GM03348 (cell line): ENCODE measurements around the gene ATP4B.
A peak's percentile ranks its signal among the peaks of the same experiment; 100 is the strongest.
"Not testable (repeated sequence)": the region's sequence is repeated elsewhere in the genome, so short reads cannot be mapped to it uniquely, and the experiment has no call there.

Experiments used
- DNase-seq: peaks from one replicate; pipeline ENCODE4 v3.0.0; 2012; ENCODE audit warnings: low spot score

The ATP4B gene

DNA sequence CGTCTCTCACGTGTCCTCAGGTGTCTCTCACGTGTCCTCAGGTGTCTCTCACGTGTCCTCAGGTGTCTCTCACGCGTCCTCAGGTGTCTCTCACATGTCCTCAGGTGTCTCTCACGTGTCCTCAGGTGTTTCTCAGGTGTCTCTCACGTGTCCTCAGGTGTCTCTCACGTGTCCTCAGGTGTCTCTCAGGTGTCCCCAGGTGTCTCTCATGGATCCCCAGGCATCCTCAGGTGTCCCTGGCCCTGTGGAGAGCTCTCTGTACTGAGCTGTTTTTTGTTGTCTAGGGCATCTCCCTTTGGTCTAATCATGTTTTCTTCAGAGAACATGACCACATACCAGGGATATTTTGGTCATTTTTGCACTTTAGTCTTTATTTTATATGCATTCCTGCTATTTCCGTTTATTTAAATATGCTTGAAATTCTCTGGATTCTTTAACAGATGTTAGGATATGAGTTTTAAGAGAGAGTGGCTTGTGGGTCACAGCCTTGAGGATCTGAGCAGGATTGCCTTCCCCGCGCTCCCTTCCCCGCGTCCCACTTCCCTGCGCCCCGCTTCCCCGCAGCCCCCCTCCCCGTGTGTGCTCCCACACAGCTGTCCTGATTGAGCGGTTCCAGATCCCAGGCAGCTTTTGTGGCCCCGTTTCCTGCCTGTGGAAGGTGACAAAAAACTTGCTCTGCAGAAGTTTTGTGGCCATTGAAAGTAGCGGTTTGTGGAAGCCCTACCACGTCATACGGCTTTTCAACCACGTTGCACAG lies 31.9 kb downstream of the ATP4B start:
- DNase-seq, result peak; percentile 53

DNA sequence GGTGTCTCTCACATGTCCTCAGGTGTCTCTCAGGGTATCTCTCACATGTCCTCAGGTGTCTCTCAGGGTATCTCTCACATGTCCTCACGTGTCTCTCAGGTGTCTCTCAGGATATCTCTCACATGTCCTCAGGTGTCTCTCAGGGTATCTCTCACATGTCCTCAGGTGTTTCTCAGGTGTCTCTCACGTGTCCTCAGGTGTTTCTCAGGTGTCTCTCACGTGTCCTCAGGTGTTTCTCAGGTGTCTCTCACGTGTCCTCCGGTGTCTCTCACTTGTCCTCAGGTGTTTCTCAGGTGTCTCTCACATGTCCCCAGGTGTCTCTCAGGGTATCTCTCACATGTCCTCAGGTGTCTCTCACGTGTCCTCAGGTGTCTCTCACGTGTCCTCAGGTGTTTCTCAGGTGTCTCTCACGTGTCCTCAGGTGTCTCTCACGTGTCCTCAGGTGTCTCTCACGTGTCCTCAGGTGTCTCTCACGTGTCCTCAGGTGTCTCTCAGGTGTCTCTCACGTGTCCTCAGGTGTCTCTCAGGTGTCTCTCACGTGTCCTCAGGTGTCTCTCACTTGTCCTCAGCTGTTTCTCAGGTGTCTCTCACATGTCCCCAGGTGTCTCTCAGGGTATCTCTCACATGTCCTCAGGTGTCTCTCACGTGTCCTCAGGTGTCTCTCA lies 33.2 kb downstream of the ATP4B start:
- DNase-seq, result not testable (repeated sequence)

DNA sequence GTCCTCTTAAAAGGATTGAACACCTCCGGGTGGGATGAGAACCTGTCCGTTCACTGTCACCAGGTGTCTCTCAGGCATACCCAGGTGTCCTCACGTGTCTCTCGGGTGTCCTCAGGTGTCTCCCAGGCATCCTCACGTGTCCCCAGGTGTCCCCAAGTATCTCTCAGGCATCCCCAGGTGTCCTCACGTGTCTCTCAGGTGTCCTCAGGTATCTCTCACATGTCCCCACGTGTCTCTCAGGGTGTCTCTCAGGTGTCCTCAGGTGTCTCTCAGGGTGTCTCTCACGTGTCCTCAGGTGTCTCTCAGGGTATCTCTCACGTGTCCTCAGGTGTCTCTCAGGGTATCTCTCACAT lies 33.8 kb downstream of the ATP4B start:
- DNase-seq, result no peak

DNA sequence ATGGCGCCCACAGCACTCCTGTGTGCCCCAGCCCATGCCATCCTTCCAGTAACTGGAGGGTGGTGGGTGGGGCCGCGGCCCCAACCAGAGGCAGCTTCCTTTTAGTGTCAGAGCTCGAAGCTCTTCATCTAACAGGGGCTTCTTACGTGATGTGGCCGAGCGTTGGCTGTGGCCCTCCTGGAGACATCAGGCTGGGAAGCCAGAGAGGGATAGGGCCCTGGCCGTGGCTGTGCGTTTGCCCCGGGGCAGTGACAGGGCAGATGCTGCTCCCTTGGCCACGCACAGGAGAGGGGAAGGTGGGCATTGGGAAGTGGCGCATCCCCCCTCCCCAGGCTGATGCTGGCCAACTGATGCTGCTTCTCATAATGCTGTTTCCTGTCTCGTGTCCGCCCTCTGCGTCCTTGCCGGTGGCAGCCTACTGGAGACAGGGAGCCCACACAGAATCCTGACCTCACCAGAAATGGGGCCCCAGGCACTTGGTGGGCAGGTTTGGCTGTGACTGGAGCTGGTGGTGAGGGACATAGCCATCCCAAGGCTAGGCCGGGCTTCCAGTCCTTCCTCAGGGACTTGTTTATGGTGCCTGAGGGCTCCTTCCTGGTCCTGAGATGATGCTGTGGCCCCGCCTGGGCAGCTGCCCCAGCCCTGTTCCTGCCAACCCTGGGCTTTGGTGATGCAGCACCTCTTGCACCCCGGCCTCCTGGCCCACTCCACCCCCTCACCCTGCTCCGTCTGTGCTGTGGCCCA lies 34.3 kb downstream of the ATP4B start:
- peak; percentile 55 for DNase-seq

DNA sequence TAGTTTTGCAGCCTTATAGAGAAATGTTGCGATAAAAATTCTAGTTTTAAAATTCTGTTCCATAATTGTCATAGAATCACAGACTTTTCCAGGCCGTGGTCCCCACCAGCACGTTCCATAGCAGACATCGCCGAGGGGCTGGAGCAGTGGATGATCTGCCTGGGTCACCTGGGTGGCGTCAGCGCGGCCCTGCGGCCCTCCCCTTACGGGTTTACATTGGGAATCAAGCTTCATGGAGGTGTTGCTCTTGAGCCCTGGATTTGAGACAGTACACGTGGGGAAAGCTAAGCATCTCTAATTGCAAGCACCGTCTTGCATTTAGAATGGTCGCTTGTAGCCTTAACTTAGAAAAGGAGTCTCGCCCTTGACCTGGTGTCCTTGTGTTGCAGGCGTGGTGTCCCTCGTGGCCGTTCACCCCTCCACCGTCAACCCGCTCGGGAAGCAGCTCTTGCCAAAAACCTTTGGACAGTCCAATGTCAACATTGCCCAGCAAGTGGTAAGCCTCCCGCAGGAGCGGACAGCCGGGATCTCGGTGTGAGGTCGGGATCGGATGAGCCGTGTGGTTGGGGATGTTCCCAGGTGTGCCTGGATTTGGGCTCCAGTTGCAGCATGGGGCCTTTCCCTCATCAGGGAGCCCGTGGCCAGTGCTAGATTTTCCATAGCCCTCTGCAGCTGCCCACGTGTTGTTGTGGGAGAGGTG lies 35.1 kb downstream of the ATP4B start:
- no peak for DNase-seq

DNA sequence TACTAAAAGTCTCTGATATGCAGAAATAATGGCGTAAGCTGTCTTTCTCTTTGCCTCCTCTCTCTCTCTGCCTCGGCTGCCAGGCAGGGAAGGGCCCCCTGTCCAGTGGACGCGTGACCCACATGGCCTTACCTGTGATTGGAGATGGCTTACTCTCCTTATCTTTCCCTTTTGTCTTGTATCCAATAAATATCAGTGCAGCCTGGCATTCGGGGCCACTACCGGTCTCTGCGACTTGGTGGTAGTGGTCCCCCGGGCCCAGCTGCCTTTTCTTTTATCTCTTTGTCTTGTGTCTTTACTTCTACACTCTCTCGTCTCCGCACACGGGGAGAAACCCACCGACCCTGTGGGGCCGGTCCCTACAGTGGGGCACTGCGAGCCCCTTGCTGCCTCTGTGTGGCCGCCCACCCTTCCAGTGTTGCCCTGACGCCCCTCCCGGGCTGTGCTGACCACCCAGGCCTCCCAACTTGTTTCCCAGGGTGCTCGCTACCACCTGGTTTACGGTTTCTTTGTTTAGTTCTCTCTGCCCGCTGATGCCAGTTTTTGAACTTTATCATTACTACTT lies 35.9 kb downstream of the ATP4B start:
- DNase-seq, result not testable (repeated sequence)

DNA sequence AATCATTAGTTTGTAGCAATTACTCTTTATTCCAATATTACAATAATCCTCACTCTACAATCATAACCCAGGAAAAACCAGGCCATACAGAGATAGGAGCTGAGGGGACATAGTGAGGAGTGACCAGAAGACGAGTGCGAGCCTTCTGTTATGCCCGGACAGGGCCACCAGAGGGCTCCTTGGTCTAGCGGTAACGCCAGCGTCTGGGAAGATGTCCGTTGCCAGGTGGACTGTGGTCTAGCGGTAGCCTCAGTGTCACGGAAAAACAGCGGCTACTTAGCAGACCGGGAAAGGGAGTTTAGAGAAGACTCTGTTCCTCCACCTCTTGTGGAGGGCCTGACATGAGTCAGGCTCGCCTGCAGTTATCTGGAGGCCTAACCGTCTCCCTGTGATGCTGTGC lies 36.5 kb downstream of the ATP4B start:
- not testable (repeated sequence) for DNase-seq

DNA sequence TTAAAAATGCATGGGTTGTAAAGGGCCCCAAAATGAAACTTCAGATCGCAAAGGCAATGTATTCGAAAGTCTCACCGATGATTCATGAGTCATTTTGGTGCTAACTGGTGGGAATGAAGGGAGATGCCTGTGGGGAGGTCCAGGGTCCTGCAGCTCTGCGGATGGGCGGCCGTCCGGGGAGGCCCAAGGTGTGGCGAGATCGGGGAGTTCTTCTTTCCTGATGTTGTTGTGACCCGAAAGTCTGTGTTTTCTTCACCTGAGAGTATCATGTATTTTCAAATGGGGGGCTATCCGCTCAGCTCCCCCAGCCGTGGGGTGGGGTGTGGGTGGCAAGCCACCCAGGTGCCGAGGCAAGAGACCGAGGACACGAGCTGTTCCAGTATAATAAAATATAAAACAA lies 37.0 kb downstream of the ATP4B start:
- DNase-seq, result no peak

DNA sequence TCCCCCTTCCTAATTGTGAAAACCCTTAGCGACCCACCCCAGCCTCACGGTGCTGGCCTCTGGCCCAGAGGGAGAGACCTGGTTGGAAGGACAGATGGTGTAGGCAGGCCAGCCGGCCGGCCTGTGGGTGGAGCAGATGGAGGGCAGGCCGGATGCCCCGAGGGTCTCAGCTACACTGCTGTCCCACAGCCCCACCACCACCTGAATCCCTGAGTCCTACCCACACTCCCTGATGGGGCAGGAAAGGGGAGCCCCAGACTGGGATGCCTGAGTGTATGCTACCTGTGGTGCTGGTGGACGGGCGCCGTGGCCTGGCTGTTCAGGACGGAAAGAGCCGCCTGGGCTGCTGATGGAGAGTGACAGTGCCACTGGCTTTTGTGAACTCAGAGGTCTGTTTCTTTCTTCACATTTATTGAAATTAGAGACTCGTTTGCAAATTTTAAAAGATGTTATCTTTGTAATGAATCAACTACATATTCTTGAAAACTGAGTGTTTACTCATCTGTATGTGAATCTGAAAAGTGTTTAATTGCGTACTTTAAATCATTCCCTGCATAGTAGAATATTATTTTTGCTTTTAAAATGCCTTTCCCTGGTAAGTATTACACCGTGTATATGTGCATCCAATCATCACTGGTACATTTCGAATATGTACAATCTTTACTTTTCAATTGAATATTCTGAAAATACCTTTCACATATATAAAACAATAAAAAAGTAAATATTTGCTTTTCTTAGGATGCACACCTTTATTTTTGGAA lies 37.8 kb downstream of the ATP4B start:
- no peak for DNase-seq

DNA sequence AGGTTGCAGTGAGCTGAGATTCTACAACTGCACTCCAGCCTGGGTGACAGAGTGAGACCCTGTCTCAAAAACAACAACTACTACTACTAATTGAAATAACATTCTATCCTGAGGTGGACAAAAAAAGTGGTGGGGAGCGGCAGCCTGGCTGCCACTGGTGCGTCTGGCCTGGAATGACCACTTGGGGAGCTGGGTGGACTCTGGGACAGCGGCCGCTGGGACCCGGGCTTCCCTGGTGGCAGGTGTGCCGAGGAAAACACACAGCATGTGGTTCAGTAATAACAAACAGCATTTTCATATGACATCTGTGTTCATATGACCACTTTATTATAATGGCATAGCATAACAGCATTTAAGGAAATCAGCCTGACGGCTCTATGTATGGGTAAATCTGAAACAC lies 39.5 kb downstream of the ATP4B start:
- no peak for DNase-seq

DNA sequence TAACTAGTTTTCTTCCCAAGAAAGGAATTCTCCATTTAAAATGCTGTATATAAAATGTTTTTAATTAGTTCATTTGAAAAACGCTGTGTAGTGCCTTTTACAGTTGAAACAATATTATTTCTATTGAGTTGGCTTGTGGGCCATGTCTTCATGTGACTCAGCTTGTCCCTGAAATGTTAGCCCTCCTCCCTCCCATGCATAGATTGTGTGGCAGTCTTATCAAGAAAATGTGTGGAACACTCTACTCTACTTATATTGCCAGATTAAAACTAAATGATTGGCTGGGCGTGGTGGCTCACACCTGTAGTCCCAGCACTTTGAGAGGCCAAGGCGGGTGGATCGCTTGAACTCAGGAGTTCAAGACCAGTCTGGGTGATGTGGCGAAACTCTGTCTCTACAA lies 40.0 kb downstream of the ATP4B start:
- no peak for DNase-seq

DNA sequence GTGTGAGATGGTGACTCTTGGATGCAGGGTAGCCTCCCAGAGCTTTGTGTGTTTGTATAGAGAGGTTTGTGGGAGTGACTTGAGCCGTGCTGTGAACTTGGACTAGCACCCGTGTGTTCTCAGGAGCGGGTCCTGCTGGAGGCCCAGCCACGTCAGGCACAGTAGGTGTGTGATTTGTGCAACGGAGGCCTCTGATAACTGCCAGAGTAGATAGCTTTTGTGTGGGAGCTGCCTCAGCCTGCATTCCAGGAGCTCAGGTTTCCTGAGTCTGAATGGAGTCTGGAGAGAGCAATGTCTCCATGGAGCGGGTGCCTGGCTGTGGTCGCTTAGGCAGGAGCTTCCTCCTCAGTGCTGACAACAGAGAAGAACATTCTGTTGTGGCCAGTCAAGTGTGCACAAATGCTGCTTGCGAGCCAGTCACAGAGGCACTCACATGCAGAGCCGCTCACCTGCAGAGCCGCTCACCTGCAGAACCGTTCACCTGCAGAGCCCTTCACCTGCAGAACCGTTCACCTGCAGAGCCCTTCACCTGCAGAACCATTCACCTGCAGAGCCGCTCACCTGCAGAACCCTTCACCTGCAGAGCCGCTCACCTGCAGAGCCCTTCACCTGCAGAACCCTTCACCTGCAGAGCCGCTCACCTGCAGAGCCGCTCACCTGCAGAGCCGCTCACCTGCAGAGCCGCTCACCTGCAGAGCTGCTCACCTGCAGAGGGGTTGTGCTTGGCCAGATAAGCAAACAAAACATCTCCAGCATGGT lies 40.8 kb downstream of the ATP4B start:
- no peak for DNase-seq

DNA sequence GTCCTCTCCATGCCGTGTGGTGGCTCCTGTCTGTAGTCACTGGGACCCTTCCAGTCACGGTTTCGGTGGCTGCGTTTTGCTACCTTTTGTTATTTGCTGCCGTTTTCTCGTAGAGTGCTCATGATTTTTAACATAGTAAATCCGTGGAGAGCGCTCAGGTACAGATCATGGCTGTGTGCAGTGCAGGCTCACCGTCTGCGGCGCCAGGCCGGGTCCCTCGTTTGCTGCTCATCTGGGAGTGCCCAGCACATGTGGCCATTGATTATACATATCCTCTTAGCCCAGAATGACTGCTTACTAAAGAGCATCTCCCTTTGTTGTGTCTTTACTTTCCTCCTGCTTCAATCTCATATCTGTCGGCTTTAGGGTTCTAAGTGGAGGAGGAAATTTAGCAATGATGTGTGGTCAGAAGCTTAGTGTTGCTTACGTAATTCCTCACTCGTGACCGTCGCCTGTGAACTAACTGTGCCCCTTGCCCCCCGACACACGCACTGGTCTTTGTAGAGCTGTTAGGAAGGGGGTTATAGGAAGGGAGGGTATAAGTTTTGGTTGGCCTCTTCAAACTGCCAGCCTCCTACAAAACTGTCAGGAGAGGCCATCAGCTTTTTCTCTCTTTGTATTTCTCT lies 41.6 kb downstream of the ATP4B start:
- no peak for DNase-seq

DNA sequence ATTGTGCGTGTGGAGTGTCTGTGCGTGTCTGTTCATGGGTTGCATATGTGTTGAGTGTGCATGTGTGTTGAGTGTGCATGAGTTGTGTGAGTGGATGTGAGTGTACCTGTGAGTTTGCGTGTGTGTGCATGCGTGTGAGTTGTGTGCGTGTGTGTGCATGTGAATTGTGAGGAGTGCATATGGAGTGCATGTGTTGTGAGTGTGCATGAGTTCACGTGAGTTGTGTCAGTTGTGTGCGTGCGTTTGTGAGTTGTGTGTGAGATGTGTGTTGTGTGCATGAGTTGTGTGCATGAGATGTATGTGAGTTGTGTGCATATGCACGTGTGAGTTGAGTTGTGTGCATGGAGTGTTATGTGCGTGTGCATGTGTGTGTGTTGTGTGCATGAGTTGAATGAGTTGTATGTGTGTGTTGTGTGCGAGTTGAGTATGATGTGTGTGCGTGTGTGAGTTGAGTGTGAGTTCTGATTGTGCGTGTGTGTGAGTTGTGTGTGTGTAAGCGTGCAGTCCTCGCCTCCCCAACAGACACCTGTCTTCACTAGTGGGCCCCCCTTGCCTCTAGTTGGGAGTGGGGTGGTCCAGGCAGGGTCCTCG lies 44.1 kb downstream of the ATP4B start:
- DNase-seq, result no peak

DNA sequence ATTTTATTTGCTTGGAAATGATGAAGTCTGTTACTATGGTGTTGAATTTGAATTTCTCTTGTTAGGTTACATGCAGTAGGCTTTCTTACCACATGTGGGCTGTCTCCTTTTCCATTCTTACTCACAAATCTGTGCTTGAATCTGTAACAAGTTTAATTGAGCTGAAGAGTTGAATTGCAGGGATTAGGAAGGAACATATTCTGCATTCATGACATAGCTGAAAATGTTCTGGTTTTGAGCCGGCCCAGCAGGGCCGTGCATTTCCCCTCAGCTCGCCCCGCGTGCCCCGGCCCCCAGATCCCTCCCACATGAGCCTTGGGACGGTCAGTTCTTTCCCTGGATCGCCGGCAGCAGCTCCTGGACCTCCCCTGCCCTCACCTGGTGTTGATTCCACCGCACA lies 45.4 kb downstream of the ATP4B start:
- DNase-seq, result no peak

DNA sequence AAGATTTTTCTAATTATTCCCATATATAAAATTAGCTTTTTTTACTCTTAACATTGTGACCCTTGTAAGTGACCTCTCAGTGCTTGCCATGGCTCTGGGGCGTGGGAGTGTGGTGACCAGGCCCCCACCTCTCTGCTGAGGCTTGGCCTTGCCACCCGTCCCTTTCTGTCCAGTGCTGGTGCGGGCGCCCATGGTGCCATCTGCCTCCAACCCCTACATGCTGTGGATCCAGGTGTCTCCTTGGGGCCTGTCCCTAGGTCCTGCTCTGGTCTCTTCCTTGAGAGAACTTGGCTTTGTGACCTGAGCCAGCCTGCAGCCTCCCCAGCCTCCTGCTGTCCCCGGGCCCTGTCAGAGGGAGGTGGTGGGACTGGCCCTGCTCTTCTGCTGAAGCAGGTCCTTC lies 46.0 kb downstream of the ATP4B start:
- DNase-seq, result no peak

DNA sequence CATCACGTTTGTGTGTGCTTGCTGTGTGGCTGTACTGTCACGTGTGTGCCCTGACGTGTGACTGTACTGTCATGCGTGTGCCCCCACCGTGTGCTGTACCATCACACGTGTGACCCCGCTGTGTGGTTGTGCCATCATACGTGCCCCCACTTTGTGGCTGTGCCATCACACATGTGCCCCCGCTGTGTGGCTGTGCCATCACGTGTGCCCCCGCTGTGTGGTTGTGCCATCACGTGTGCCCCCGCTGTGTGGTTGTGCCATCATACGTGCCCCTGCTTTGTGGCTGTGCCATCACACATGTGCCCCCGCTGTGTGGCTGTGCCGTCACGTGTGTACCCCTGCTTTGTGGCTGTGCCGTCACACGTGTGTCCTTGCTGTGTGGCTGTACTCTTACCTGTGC lies 47.7 kb downstream of the ATP4B start:
- DNase-seq, result no peak

DNA sequence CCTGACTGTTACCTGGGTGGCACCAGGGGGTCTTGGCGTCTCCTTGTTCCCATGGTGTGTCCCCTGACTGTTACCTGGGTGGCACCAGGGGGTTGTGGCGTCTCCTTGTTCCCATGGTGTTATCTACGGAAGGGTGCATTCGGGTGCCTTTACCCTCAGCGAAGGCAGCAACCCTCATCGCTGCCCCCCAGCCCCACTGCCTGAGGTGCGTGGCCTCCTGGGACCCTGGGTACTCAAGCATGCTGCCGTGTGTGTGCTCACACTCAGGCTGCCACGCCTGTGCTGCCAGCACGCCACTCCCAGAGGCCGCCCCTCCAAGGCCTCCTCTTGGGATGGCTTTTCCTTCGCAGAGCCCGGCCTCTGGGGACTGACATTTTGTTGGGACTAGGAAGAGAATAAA lies 48.4 kb downstream of the ATP4B start:
- DNase-seq, result no peak

DNA sequence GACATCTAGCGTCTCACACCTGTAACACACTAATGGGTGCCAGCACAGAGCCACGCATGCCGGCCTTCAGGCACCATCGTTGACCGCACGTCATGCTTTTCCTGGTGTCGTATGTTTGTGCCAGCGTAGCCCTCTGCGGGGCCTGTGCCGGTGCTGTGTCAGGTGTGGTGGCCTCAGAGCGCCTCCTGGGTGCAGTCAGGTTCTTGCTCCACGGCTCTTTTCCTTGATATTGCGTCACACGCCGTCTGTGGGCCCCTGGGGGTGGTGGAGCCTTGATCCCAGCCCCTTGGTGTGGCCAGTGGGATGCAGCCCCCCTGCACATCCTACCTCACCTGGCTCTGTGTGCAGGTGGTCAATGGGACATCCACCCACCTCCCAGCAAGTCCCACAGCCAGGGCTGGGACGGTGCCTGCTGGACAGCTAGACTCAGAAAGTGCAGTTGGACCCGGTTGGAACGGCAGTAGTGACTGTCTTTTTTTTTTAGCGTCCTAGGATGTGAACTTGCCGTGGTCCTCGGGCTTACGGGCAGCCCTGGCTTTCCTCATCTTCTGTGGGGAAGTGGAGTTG lies 48.9 kb downstream of the ATP4B start:
- DNase-seq, result no peak
